ENCODE measurements around the gene OPN3. TPM values are rescaled to one million over a fixed set of nuclear protein-coding genes. Genes with fewer than 3 reads are reported as not detected.

The OPN3 gene
- total RNA-seq, 1 donor from 2014 or later: 29.8 TPM

DNA sequence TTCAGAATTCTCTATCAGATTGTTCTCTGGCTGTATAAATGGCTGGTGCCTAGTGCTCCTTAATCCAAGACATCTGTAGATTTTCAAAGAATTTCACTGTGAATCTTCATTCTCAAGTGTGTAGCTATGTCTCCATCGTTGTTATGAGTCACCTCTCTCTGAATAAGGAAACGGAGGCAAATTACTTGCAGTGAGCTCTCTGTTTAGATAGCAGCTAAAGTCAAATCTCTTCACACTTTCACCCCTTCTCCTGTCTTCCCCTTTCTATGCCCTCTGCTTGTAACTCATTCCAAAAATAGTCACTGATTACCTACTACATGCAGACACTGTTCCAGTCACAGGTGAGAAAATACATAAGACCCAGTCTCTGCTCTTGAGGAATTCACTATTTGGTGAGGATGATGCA lies 39.7 kb downstream of the OPN3 start:
- TF ChIP-seq, protein P1, sequence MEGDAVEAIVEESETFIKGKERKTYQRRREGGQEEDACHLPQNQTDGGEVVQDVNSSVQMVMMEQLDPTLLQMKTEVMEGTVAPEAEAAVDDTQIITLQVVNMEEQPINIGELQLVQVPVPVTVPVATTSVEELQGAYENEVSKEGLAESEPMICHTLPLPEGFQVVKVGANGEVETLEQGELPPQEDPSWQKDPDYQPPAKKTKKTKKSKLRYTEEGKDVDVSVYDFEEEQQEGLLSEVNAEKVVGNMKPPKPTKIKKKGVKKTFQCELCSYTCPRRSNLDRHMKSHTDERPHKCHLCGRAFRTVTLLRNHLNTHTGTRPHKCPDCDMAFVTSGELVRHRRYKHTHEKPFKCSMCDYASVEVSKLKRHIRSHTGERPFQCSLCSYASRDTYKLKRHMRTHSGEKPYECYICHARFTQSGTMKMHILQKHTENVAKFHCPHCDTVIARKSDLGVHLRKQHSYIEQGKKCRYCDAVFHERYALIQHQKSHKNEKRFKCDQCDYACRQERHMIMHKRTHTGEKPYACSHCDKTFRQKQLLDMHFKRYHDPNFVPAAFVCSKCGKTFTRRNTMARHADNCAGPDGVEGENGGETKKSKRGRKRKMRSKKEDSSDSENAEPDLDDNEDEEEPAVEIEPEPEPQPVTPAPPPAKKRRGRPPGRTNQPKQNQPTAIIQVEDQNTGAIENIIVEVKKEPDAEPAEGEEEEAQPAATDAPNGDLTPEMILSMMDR (IDR thresholded peaks at IDR 0.05; ENCODE audit: insufficient read depth, low read length, poor library complexity, severe bottlenecking): no peak
- H3K27me3 ChIP-seq (ENCODE audit: control insufficient read depth, insufficient read depth, low read length): no peaks in the 10 kb centered on the region
- H3K4me3 ChIP-seq (ENCODE audit: low read depth, low read length): no peak overlapping the region
- H3K36me3 ChIP-seq (ENCODE audit: control insufficient read depth, insufficient read depth, low read length): peaks cover 2% of the 10 kb centered on the region
- DNase-seq (ENCODE audit: low read depth): no peak

DNA sequence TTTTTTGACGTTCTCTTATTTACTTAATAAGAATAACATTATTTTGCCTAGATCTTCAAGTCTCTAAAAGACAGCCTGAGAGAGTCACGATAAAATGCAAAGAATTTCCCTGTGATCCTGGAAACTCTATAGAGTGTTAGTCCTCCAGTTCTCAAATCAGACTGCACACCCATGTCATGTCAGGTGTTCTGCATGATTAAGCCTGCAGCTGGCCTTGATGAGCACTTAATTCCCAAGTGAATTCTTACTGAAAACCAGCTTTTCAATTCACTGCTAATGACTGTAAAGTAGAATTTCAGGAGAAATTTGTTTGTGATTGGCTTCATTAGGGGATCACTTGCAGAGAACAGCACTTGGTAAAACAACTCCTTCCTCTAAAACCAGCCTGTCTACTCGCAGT lies 41.9 kb downstream of the OPN3 start:
- Histone ChIP-seq H3K36me3 (ENCODE audit: control insufficient read depth, insufficient read depth, low read length) (peaks cover 2% of the 10 kb centered on the region), H3K4me3 (ENCODE audit: low read depth, low read length) (no peak overlapping the region), H3K27me3 (ENCODE audit: control insufficient read depth, insufficient read depth, low read length) (no peaks in the 10 kb centered on the region)
- DNase-seq (ENCODE audit: low read depth): no peak
- TF ChIP-seq, protein P1 (IDR thresholded peaks at IDR 0.05; ENCODE audit: insufficient read depth, low read length, poor library complexity, severe bottlenecking): no peak

DNA sequence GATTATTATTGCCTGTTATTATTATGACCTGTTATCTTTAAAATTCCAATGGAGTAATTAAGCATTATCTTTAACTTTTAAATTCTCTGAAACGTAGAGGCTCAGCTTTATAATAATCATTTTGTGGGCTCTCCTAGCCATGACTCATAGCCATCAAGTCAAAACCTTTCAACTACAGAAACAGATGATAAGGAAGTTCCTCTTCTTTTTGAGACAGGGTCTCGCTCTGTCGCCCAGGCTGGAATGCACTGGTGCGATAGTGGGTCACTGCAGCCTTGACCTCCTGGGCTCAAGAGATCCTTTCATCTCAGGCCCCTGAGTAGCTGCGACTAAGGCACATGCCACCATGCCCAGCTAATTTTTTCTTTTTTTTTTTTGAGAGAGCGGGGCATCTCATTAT lies 43.5 kb downstream of the OPN3 start:
- DNase-seq (ENCODE audit: low read depth): no peak

DNA sequence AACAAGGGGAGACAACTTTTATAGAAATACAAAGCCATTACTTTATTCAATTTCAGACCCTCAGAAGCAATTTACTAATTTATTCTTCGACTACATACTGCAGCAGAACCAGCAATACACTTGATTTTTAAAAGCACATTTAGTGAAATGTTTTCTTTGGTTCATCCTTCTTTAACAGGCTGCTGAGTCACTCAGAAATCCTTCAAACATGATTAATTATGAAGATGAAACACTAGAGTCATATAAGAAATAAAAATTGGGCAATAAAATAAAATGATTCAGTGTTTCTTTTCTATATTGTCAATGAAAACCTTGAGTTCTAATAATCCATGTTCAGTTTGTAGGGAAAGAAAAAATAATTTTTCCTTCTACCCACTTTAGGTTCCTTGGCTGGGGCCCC lies 47.0 kb downstream of the OPN3 start:
- no peak for DNase-seq (ENCODE audit: low read depth)
- Histone ChIP-seq H3K4me3 (ENCODE audit: low read depth, low read length) (no peak overlapping the region), H3K27me3 (ENCODE audit: control insufficient read depth, insufficient read depth, low read length) (no peaks in the 10 kb centered on the region), H3K36me3 (ENCODE audit: control insufficient read depth, insufficient read depth, low read length) (no peaks in the 10 kb centered on the region)
- TF ChIP-seq, protein P1 (IDR thresholded peaks at IDR 0.05; ENCODE audit: insufficient read depth, low read length, poor library complexity, severe bottlenecking): no peak

More for the DNA sequence above, 43.5 kb downstream of the OPN3 start:
- TF ChIP-seq, protein P1 (IDR thresholded peaks at IDR 0.05; ENCODE audit: insufficient read depth, low read length, poor library complexity, severe bottlenecking): no peak
- Histone ChIP-seq H3K4me3 (ENCODE audit: low read depth, low read length) (no peak overlapping the region), H3K27me3 (ENCODE audit: control insufficient read depth, insufficient read depth, low read length) (no peaks in the 10 kb centered on the region), H3K36me3 (ENCODE audit: control insufficient read depth, insufficient read depth, low read length) (no peaks in the 10 kb centered on the region)

DNA sequence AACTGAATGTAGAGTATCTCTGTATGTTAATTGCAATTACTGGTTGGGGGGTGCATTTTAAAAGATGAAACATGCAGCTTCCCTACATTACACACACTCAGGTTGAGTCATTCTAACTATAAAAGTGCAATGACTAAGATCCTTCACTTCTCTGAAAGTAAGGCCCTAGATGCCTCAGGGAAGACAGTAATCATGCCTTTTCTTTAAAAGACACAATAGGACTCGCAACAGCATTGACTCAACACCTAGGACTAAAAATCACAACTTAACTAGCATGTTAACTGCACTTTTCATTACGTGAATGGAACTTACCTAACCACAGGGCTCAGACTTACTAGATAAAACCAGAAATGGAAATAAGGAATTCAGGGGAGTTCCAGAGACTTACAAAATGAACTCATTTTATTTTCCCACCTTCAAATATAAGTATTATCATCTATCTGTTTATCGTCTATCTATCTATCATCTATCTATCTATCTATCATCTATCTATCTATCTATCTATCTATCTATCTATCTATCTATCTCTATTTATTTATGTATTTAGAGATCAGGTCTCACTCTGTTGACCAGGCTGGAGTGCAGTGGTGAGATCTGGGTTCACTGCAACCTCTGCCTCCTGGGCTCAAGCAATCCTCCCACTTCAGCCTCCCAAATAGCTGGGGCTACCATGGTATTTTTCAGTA lies 47.8 kb downstream of the OPN3 start:
- Histone ChIP-seq H3K4me3 (ENCODE audit: low read depth, low read length) (no peak overlapping the region), H3K36me3 (ENCODE audit: control insufficient read depth, insufficient read depth, low read length) (no peaks in the 10 kb centered on the region), H3K27me3 (ENCODE audit: control insufficient read depth, insufficient read depth, low read length) (no peaks in the 10 kb centered on the region)
- peak; percentile 84 for DNase-seq (ENCODE audit: low read depth)
- TF ChIP-seq, protein P1 (IDR thresholded peaks at IDR 0.05; ENCODE audit: insufficient read depth, low read length, poor library complexity, severe bottlenecking): no peak

DNA sequence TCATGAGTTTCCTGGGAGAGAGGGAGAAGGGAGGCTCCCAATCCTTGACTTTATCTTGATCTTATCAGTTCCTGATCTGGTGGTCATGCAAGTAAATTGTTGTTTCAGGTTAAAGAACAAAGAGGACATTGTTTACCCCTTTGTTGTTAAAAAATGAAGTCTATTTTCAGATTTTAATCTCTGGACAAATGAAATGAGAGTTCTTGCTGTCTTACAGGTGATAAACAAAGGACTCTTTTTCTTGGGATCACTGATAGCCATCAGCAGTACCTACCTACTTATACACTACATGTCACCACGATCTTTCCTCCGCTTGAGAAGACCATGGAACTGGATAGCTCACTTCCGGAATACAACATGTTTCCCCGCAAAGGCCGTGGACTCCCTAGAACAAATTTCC lies 48.4 kb downstream of the OPN3 start:
- Histone ChIP-seq H3K27me3 (ENCODE audit: control insufficient read depth, insufficient read depth, low read length) (no peaks in the 10 kb centered on the region), H3K4me3 (ENCODE audit: low read depth, low read length) (no peak overlapping the region)
- no peak for DNase-seq (ENCODE audit: low read depth)

More for the DNA sequence above, 48.4 kb downstream of the OPN3 start:
- H3K36me3 ChIP-seq (ENCODE audit: control insufficient read depth, insufficient read depth, low read length): no peaks in the 10 kb centered on the region
- TF ChIP-seq, protein P1 (IDR thresholded peaks at IDR 0.05; ENCODE audit: insufficient read depth, low read length, poor library complexity, severe bottlenecking): no peak
